ENCODE measurements around the gene LRP1.

GRCh38 chr12:57094208-57095160 lies 33.8 kb upstream of the LRP1 start:
- TF ChIP-seq CTCF (IDR thresholded peaks at IDR 0.05; ENCODE audit: low read depth, low read length, poor library complexity, severe bottlenecking) = no peak
- TF ChIP-seq EZH2phosphoT487 (IDR thresholded peaks at IDR 0.05; ENCODE audit: borderline replicate concordance, low read length) = no peak

All from DOHH2 (cell line).